ENCODE measurements around the gene GPR107.

GRCh38 chr9:130072515-130073235 lies 19.0 kb downstream of the GPR107 start:
- no peak for TF ChIP-seq CTCF (IDR thresholded peaks at IDR 0.05)
- TF ChIP-seq EP300 (IDR thresholded peaks at IDR 0.05), result no peak
- TF ChIP-seq POLR2A (IDR thresholded peaks at IDR 0.05), result no peak
